T-helper 1 cell (primary cell): ENCODE results near the gene SMARCC2.

ENCODE experiments used
- DNase-seq, 5 donors: peaks; one replicate each; pipeline ENCODE4 v3.0.0-alpha.2; 2012 to 2020

SMARCC2 gene

GRCh38 chr12:56151672-56152131 lies 37.6 kb downstream of the SMARCC2 start:
- peak; percentile 33 to 73 (median 49) for DNase-seq

- no peak for DNase-seq
Observed at GRCh38 chr12:56150563-56150962, 38.7 kb downstream of the SMARCC2 start.

GRCh38 chr12:56146492-56147460 lies 42.5 kb downstream of the SMARCC2 start:
- DNase-seq, result no peak

GRCh38 chr12:56145217-56145616 lies 44.1 kb downstream of the SMARCC2 start:
- no peak for DNase-seq

DNA sequence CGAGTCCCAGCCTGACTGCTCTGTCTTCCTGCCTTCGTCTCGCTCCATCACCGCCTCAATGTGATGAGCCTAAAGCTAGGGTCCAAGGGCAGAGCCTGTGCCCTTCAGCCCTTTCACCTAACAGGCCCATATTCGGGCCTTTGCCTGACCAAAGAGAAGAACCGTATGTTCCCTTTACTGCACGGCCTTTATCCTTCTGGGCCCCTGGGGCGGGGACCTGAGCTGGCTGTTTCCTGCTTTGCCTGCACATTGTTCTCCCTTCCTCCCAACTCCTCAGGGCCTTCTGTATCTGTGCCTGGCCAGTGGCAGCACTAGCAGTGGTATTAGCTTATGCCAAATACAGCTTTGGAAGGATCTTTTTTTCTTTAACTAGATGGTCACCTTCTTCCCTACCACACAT lies 45.4 kb downstream of the SMARCC2 start:
- no peak for DNase-seq

GRCh38 chr12:56143217-56143616 lies 46.1 kb downstream of the SMARCC2 start:
- no peak for DNase-seq

- DNase-seq, result no peak
Observed at GRCh38 chr12:56141946-56142784, 47.1 kb downstream of the SMARCC2 start.

- no peak for DNase-seq
Observed at GRCh38 chr12:56137853-56138571, 51.3 kb downstream of the SMARCC2 start.

DNA sequence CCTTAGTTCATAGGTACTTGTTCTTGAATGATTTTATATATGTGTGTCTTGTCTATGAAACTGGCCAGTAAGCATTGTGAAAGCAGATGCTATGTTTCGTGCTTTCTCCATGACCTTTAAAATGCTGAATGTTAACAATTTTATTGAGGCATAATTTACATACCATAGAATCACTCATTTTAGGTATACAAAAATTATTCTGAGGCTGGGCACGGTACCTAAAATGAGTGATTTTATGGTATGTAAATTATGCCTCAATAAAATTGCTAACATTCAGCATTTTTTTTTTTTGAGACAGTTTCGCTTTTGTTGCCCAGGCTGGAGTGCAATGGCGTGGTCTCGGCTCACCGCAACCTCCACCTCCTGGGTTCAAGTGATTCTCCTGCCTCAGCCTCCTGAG lies 54.4 kb downstream of the SMARCC2 start:
- no peak for DNase-seq

DNA sequence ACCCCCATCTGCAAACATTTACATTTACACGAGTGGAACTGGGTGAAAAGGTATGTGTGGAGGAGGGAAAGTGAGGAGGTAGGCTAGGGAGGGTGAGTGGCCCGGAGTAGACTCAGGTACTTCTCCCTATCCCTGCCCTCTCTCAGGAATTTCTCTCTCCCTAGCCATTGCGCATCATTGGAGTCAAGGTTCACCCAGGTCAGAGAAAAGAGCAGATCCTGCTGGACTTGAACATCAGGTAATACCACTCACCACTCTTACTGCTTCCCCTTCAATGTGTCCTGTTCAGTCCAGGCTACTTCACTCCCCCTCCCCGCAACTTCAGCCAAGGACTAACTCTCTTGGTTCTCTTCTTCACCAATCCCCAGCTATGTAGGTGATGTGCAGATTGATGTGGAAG lies 58.4 kb downstream of the SMARCC2 start:
- DNase-seq, result no peak

DNA sequence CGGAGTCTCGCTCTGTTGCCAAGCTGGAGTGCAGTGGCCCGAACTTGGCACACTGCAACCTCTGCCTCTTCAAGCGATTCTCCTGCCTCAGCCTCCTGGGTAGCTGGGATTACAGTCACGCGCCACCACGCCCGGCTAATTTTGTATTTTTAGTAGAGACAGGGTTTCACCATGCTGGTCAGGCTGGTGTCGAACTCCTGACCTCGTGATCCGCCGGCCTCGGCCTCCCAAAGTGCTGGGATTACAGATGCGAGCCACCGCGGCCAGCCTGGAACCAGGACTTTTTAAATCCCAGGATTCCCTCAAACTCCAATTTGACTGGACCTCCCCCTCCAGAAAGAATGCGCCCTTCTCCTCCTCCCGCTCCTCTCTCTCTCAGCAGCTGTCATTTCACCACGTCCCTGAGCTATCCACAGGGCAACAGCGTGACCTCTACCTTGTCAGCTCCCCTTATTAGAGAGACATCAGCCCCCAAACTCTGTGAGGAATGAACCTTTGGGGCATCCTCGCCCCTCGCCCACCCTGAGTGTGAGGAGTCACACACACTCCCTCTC lies 59.3 kb downstream of the SMARCC2 start:
- DNase-seq, result no peak

GRCh38 chr12:56129206-56129941 lies 59.9 kb downstream of the SMARCC2 start:
- peak; percentile 54 to 88 (median 59) for DNase-seq

- DNase-seq, result peak in 1 of 5 donors; percentile 21
Observed at GRCh38 chr12:56128670-56129205, 60.5 kb downstream of the SMARCC2 start.

DNA sequence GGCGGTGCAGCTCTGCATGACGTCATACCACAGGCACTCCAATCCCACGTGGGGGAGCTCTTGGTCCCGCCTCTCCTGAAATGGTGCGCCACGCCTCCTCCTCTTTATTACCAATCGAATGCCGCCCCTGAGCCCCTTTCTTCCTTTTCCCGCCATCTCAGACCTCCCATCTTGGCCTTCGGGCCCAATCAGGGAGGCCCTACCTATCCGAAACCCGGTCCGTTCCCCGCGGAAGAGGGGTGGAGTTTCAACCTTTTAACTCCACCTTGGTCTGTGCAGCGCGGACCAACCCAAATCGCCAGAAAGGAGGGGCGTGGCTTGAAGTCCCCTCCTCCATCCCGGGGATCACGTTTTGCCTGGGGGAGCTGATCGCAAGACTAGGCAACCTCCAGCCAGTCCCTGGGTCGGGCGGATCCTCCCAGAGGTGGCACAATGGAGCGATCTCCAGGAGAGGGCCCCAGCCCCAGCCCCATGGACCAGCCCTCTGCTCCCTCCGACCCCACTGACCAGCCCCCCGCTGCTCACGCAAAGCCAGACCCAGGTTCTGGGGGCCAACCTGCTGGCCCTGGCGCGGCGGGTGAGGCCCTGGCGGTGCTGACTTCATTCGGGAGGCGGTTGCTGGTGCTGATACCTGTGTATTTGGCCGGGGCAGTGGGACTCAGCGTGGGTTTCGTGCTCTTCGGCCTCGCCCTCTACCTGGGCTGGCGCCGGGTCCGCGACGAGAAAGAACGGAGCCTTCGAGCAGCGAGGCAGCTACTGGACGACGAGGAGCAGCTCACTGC lies 61.2 kb downstream of the SMARCC2 start, which contains the start of gene ESYT1:
ESYT1 (plus strand) TSS at position 380 of the 782 bp plus-strand sequence; CDS start at position 433, 53 bp downstream.
- peak; percentile 94 to 100 (median 97) for DNase-seq

DNA sequence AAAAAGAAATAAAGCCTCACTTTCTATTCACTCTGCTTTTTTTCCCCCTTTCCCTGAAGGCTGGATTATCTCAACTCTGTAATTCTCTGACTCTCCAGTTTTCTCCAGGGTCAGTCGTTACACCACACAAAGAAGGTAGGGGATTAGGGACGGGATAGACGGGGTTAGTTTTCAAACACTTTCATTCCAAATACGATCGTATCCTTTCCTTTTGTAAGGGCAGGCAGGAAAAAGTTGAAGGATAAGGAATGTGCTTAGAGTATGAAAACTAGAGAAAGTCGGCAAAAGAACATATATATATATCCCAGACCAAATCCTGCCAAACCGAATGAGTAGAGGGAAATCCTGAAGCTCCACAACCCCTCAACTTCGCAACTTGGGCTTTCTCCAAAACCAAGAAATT lies 61.8 kb downstream of the SMARCC2 start:
- DNase-seq, result no peak

- peak in 1 of 5 donors; percentile 53 for DNase-seq
Observed at GRCh38 chr12:56126732-56127239, 62.5 kb downstream of the SMARCC2 start.

- DNase-seq, result no peak
Observed at GRCh38 chr12:56124133-56124532, 65.2 kb downstream of the SMARCC2 start.

GRCh38 chr12:56122637-56123036 lies 66.6 kb downstream of the SMARCC2 start:
- DNase-seq, result no peak

DNA sequence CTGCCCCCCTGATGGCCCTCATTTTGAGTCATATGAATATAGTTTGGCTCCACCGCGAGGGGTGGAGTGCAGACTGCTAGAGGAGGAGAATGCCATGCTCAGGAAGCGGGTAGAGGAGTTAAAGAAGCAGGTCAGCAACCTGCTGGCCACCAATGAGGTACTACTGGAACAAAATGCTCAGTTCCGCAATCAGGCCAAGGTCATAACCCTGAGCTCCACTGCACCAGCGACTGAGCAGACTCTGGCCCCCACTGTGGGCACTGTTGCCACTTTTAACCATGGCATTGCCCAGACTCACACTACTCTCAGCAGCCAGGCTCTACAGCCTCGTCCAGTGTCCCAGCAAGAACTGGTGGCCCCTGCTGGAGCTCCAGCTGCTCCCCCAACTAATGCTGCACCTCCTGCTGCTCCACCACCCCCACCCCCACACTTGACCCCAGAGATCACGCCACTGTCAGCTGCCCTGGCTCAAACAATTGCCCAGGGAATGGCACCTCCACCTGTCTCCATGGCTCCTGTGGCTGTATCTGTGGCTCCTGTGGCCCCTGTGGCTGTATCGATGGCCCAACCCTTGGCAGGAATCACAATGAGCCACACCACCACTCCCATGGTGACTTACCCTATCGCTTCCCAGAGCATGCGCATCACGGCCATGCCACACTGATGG lies 67.9 kb downstream of the SMARCC2 start:
- DNase-seq, result no peak
